HG02588 (cell line): ENCODE results near the gene IMPDH1.
"Not testable (repeated sequence)": the region's sequence is repeated elsewhere in the genome, so short reads cannot be mapped to it uniquely, and the experiment has no call there.

ENCODE experiments used
- ATAC-seq: cut with Tn5 transposase; IDR thresholded peaks from one replicate; pipeline ENCODE4 v1.9.1; 2021; ENCODE audit warnings: mild to moderate bottlenecking, moderate library complexity; ENCODE audit not compliant: unreplicated experiment

IMPDH1 gene

DNA sequence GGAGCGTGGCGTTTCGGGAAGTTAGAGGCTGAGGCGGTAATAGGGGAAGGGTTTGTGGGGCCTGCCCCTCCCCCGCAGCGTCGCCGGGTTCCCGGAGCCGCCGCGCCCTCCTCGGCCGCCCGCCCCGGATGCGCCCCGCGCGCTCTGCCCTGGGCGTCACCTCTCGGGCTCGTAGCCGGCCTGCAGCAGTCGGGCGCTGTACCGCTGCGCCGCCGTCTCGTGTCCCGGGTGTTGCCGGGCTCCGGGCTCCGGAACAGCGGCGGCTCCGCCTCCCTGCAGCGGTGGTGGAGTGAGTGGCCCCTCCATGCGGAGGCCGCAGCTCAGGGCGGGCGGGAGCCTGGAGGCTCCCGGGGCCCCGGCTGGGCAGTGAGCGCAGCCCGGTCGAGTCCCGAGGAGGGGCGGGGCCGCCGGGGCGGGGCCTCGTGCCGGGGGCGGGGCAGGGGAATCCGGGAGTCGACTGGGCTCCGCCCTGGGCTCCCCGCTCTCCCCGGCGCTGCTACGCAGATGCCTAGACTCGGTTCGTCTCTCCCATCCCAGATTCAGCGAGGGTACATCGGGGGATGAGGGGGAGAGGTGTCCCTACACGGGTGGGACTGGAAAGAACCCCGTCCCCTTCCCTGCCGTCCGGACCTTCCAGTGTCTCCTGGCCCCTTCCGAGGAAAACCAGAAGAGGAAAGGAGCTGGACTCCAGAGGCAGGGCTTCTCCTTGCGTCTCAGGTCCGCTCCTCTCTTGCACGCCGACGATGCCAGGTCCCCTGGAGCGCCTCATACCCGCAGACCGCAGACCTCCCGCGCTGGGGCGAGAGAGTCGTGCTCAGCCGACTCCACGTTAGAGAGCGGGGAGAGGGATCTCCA is at the start of gene IMPDH1:
IMPDH1 (minus strand) TSS at position 387 of the 855 bp plus-strand sequence; CDS start at position 306, 81 bp downstream.
- ATAC-seq = peak; percentile 84

DNA sequence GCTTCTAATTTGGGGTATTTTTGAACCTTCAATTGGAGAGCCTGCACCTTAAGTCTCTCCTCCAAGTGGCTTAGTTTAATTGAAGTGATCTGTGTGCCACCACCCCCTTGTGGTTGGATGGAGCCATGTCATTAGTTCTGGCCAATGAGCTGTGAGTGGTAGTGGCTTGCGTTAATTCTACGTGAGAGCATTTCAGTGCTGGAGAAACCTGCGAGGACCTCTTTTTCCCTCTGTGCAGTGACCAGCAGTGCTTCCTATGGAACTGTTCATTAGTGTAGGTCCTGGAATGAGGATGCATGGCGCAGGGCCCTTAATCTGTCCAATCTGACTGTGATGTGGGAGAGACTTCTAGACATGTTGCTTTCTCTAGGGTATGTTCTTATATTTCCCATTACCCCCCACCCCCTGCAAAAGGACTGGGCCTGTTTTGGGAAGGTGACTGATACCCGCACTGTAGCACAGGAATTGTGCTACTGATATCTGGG is 49.7 kb upstream of the IMPDH1 start:
- ATAC-seq = peak; percentile 36

DNA sequence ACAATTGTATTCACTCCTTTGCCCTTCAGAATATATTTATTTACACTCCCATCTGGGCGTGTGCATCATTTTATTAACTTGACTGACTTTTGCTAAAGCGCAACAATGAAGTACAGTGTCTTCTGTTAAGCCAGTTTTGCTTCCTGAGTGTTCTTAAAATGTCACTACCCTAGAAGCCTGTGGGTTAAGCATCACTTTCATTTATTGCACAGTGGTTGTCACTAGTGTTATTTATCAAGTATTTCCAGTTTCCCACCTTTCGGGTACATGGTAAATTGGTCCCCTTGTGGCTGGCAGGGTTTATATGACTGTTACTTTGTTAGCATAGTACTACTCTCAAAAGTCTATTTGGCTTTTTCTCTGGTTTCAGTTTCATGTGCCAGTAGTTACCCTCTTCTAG is 49.2 kb upstream of the IMPDH1 start:
- peak; percentile 25 for ATAC-seq

DNA sequence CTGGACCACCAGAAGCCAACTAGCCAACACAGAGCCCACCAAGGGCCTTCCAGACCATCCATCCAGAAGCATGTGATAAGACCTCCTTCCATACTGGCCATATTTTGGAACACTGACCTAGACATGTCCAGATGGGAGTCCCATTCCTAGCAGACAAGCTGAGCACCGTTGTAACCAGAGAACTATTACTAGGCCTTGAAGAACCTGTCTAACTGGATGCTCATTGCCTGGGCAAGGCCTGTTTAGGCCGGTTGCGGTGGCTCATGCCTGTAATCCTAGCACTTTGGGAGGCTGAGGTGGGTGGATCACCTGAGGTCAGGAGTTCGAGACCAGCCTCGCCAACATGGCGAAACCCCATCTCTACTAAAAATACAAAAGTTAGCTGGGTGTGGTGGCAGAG is 47.6 kb upstream of the IMPDH1 start:
- not testable (repeated sequence) for ATAC-seq

DNA sequence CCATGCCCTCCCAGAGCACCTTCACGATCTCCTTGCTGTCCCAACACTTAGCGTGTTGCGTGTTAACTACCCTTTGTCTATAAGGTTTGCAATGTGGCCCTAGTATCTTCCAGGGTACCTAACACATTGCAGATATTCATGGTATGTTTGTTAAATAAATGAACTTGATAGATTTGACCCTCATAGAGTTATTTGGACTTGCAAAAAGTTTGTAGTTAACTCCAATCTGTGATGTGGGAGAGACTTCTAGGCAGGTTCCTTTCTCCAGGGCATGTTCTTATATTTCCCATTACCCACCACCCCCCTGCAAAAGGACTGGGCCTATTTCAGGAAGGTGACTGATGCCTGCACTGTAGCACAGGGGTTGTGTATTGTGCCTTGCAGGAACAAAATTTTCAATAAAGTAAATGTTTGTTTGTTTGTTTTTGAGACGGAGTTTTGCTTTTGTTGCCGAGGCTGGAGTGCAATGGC is 46.5 kb upstream of the IMPDH1 start:
- ATAC-seq = no peak

DNA sequence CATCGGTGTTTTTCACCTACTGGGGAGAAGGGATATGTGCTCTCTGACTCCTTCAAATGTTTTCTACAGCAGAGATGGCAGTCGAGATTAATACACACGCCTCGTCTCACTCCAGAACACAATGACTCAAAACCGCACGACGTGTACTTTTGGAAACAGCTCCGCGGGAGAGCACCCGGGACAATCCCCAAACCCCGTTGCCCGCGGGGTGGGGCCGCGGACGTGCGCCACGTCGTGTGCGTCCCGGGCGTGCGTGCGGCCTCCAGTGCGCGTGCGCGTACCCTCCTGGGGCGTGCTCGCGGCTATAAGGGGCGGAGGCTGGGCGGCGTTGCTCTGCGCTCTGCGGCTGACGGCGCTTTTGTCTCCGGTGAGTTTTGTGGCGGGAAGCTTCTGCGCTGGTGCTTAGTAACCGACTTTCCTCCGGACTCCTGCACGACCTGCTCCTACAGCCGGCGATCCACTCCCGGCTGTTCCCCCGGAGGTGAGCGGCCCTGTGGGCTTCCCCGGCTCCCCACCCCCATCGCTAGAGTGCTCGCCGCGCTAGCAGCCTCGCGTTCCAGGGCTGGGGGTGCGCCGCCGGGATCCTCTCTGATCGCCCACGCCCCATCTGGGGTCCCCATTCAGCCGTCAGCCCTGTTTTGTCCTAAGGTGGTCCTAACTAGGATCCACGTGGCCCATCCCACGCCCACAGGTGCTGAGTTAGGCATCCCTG is 45.9 kb upstream of the IMPDH1 start, which contains the start of gene HILPDA:
HILPDA (plus strand) TSS at position 336 of the 712 bp plus-strand sequence. CDS start 1,391 bp downstream, outside the sequence.
- ATAC-seq = peak; percentile 88

GRCh38 chr7:128454808-128455542 is 45.2 kb upstream of the IMPDH1 start:
- no peak for ATAC-seq

DNA sequence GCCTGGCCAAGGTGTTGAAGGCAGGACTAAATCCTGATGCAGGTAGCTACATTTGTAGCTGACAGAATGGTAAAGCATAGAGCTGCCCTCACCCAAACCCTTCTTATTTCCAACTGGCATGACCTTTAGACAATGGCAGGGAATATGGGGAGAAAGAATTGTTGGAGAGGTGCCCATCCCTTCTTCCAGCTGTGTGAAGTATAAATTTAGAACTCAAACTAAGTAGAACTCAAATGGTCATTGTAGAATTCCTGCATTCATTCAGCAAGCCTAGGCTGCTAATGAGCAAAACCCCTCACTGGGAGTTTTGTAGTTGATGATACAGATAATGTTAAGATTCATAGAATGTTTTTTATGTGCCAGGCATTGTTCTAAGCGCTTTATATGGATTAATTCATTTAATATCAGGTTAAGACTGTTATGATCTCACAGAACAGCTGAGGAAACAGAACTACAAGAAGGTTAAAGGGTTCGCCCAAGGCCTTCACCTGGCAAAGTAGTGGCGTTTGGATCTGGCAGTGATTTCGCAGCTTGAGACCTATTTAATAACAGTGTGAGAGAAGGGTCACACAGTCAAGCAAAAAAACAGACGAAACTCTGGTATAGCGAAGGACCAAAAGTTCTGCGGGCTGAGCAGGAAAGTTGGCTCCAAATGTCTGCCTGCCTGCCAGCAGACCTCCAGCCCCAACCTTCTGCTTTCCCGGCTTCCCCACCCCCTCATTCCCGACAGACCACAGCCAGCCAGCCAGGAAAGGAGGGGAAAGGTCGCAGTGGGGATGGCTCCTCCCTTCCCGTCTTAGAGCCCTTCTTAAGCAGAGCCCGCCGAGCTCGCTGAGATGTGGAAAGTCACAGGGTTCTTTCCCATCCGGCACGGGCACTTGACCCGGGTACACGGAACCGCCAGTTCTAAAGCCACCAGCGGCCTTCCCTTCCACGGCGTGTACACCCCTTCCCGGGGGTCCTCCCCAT is 44.3 kb upstream of the IMPDH1 start:
- no peak for ATAC-seq

- no peak for ATAC-seq
These were observed 42.8 kb upstream of the IMPDH1 start for GRCh38 chr7:128452552-128452951.

DNA sequence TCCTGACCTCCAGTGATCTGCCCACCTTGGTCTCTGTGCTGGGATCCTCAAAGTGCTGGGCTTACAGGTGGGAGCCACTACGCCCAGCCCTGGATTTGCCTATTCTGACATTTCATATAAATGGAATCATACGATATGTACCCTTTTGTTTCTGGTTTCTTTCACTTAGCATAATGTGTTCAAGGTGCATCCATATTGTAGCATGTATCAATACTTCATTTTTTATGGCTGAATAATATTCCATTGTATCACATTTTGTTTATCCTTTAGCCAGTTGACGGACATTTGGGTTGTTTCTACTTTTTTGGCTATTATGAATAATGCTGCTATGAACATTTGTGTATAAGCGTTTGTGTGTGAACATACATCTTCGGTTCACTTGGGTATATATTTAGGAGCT is 41.1 kb upstream of the IMPDH1 start:
- ATAC-seq = no peak

DNA sequence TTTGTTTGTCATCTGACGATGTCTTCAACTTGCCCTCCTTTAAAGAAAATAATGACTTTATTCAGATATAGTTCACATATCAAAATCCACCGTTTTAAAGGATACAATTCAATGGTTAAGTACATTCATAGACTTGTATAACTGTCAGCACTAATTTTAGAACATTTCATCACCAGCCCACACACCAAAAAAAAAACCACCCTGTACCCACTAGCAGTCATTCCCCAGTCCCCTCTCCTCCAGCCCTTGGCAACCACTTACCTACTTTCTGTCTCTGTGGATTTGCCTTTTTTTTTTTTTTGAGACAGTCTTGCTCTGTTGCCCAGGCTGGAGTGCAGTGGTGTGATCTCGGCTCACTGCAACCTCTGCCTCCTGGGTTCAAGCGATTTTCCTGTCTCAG is 40.6 kb upstream of the IMPDH1 start:
- no peak for ATAC-seq

- no peak for ATAC-seq
These were observed 39.0 kb upstream of the IMPDH1 start for GRCh38 chr7:128448751-128449302.

DNA sequence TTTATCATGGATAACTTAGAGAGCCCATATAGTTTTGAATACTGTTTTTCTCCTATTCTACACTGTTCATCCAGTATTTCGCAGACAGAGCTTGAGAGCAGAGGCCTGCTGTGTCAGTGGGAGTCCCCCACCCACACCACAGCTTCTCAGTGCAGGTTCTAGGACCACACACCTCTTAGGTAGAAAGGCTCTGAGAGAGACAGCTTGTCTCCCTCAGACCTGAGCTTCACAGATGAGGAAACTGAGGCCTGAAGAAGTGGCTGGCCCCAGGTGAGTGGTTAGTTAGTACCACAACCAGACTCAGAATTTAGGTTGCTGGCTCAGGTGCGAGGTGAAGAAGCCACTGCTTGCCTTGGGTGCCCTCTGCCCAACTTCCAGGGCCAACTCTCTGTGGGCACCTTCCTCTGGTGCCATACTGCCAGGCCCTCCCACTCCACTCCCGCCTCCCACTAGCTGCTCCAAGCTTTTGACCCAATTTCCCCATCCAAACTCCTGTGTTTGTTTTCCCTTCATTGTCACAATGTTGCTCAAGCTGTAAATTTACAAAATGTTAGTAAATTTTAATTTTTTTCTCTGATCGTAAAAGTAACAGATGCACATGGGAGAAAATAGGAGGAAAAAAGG is 38.3 kb upstream of the IMPDH1 start:
- ATAC-seq = no peak

DNA sequence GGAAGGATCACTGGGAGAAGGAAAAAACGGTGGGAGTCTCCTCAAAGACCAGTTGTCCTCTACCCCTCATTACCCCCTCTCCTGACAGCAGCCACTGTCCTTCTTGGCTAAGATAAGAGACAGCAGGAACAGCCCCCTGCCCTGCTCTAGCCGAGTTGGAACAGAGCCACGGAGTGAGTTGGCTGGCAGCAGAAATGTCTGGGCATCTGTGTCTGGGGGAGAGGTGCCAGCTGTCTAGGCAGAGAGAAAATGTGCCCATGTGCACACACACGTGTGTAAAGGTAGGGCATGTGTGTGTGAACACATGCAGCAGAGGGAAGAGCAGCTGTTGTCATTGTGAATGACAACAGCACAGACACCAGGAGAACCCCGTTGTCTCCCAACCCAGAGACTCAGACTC is 36.5 kb upstream of the IMPDH1 start:
- ATAC-seq = no peak

DNA sequence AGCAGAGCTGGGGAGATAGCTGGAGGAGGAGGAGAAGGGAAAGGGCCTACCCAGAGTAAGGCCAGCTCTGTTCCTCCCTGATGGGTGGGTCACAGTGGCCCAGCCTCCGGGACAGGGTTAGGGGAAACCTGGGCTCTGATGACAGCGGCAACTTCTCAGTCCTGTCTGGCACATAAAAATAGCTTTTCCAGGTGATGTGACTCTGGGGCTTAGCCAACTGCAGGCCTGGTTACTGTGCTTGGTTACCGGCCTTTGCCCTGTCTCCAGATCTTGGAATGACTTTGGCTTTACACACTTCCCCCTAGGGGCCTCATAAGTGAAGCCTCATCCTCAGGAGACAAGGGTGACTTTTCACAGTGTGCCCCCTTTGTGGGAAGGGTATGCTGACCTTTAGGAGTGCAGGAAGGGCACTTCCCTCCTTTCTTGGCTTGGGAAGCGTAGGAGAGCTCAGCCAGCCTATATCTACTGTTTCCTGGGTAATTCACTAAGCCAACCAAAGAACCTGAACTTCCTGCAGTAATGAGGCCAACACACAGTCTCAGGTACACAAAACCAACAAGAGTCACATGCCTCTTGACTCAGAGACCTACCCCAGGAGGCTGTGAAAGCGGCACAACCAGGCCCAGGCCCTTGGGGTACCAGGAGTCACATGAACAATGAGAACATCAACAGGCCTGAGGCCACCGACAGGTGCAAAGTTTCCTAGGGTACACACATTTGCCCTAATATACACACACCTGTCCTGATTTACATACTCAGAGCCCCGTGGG is 34.2 kb upstream of the IMPDH1 start:
- no peak for ATAC-seq

DNA sequence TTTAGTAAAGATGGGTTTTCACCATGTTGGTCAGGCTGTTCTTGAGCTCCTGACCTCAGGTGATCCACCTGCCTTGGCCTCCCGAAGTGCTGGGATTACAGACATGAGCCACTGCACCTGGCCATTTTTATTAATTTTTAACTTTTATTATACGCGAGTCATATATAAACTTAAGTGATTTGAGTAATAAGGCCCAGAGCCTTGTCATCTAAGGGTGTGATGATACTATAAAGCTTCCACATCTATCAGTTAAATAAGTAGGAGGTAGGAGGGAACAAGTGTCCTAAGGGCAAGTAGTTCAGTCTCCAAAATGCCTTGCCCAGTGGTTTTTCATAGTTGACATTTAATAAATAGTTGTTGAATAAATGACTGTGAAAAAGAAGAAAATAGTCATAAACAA is 32.6 kb upstream of the IMPDH1 start:
- no peak for ATAC-seq

DNA sequence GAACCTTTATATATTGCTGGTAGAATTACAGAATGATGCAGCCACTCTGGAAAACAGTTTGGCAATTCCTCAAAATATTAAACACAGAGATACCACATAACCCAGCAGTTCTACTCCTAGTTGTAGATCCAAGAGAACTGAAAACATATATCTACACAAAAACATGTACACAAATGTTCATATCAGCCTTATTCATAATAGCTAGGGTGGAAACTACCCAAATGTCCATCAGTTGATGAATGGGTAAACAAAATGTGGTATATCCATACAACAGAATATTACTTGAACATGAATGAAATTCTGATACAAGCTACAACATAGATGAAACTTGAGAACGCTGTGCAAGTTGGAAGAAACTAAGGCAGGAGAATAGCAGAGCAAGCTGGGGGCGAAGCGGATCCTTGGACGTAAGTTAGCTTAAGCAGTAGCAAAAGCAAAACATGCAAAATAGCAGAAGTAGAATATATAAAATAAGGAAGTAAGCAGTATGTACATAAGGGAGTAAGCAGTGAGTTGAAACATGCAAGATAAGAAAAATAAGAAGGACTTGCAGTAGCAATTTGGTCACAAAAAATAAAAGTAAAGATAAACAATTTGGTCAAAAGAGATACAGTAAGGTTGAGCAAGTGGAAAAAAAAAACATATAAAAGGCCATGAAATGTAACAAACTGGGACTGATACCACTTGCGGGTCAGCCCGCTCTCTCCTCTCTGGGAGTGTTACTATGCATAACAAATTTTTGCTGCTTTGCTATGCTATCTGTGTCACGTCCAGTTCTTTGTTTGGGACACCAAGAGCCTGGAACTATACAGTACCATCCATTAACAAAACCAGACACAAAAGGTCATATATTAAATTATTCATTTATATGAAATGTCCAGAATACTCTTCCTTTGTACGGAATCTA is 27.9 kb upstream of the IMPDH1 start:
- no peak for ATAC-seq
